ENCODE results near the gene NR2C2. TPM values are rescaled to one million over a fixed set of nuclear protein-coding genes. Genes with fewer than 3 reads are reported as not detected.

The NR2C2 gene
- total and polyA plus RNA-seq, 10 of the 15 experiments (the other 5 are each of a cell fraction or from before 2014, with no cell fraction given): 2.7 to 30.3 (median 18.3) TPM

DNA sequence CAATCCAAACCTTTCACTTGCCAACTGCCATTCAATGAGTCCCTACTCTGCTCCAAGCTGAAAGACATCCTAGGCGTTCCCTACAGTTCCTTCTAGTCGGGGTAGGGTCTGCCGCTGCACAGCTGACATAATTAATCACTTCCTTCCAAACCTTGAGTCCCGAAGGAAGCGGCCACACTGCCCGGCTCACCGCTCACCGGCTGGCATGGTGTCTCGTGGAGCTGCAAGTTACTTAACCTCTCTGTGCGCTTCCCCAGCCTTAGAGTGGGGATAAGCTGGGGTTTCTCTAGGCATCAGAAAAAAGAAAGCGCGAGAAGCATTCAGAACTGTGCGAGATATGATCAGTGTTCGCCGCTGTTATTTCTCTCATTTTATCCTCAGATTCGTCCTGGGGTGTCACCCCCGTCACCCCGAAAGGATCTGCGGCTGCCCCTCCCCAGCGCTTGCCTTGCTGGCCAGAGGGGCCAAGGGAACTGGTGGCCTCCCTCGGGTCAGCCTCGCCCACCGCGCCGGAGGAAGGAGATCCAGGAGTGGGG lies 117.0 kb downstream of the NR2C2 start:
- WGBS (ENCODE audit: insufficient coverage, insufficient replicate concordance, low lambda C conversion rate, missing lambda C conversion rate): under 1% methylated on average over 25 of the region's 25 CpGs
- H4K20me1 ChIP-seq (ENCODE audit: control insufficient read depth, insufficient read depth): no peaks in the 10 kb centered on the region
- peak overlapping the region; percentile 97 for H3K9ac ChIP-seq (ENCODE audit: control insufficient read depth, insufficient read depth, low read length)
- no peak for DNase-seq (ENCODE audit: low read depth, low spot score)
- TSS peak; percentile 68 for BruUV-seq (replicated peaks)
- intact Hi-C loops (cut with micrococcal nuclease; ENCODE audit: unreplicated experiment): no loop called here
- no peak for TF ChIP-seq ETV6 (conservative IDR thresholded peaks at IDR 0.05 in 1 of 2, IDR thresholded peaks at IDR 0.05 in 1 of 2; ENCODE audit: borderline replicate concordance in 1 of 2, low read depth in 1 of 2)
- TF ChIP-seq POLR2AphosphoS5 (IDR thresholded peaks at IDR 0.05; ENCODE audit: low read length): 0 out of 2 replicates have a peak, but pooled peaks have one; percentile 24
- peak; percentile 75 for FAIRE-seq
- POLR2A ChIA-PET: interaction anchor here (0.6 to 2.8 kb wide), 8 partner anchors 9 to 116 kb away, joined by 3 to 30 read pairs (median 3); partner anchors contain the start of gene RBSN
- H3K9me3 ChIP-seq (replicated peaks; ENCODE audit: control insufficient read depth, insufficient read depth, low read length): no peaks in the 10 kb centered on the region
- in situ Hi-C loops (cut with MboI): no loop called here
- CTCF ChIA-PET: interaction anchor here (0.9 to 4.4 kb wide), 7 partner anchors 9 to 341 kb away, joined by 3 to 50 read pairs (median 7); no protein-coding TSS in a partner anchor
- peak overlapping the region; percentile 32; the same call in 1 of the 2 replicates for H2AFZ ChIP-seq (ENCODE audit: control insufficient read depth, low read depth, low read length)
- RAD21 ChIA-PET (ENCODE audit: unreplicated experiment): interaction anchor here (1.1 to 3.9 kb wide), 4 partner anchors 9 to 141 kb away, joined by 3 to 30 read pairs (median 4); partner anchors contain the start of gene CAPN7
- peak overlapping the region; percentile 89 for H3K27ac ChIP-seq (ENCODE audit: control insufficient read depth, insufficient read depth)
- H3K36me3 ChIP-seq (ENCODE audit: control insufficient read depth in 2 of 2, insufficient read depth in 2 of 2, low read length in 1 of 2): peaks cover 0 to 4% of the 10 kb centered on the region in 2 experiments; a peak in 1 of 4 replicates
- H3K27me3 ChIP-seq (replicated peaks in 1 of 2; ENCODE audit: control insufficient read depth in 2 of 2, insufficient read depth in 2 of 2, low read length in 1 of 2): no peaks in the 10 kb centered on the region
- peak; percentile 58 for ATAC-seq
- peaks cover 26% of the 10 kb centered on the region for H3K79me2 ChIP-seq (ENCODE audit: control insufficient read depth, insufficient read depth, low read length)
- peak overlapping the region; percentile 83 for H3K4me3 ChIP-seq
- peaks cover 13% of the 10 kb centered on the region for H3K4me1 ChIP-seq (ENCODE audit: control insufficient read depth, insufficient read depth, low read length)
- peak overlapping the region; percentile 95 for H3K4me2 ChIP-seq (ENCODE audit: control insufficient read depth, insufficient read depth)
- SMC1A ChIA-PET (ENCODE audit: uncharacterized antibody, unreplicated experiment): interaction anchor here (0.8 to 3.0 kb wide), 5 partner anchors 10 to 118 kb away, joined by 3 to 20 read pairs (median 4); no protein-coding TSS in a partner anchor

DNA sequence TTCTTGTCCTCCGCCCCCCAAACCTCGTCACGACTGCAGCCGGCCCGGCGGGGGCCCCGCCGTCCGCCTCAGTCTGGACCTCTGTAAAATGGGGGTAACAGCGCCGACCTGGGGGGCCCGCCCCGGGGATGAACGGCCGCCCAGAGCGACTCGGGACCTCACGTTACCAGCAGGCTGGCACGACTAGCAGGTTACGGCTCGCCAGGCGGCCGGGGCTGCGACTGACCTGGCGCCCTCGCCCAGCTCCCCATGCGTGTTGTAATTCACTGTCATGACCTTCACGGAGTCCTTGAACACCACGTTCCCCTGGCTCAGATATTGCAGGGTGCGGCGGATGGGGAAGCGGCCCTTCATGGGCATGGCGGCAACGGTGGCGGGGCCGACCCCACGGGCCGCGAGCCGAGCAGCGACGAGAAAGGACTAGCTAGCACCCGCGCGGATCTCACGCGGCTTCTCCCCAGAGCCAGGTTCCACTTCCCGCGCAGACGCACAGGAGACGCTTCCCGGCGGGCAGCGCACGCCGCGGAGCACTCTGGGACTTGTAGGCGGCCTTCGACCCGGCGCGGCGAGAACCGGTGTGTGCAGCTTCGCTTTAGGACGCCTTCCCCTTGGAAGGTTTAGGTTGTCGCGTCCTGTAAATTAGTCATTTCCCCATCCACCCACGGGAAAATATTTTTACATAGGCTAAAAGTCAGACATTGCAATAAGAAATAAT lies 117.6 kb downstream of the NR2C2 start, which contains the start of gene MRPS25:
Gene MRPS25 (minus strand): TSS at position 481 of the 715 bp plus-strand sequence. CDS start 121 bp downstream, at position 360.
- CTCF ChIA-PET: interaction anchor here (0.8 to 4.4 kb wide), 8 partner anchors 10 to 340 kb away, joined by 3 to 50 read pairs (median 5); partner anchors contain the start of gene RBSN
- H4K20me1 ChIP-seq (ENCODE audit: control insufficient read depth, insufficient read depth): no peaks in the 10 kb centered on the region
- FAIRE-seq (peak; percentile 89), ATAC-seq (peak; percentile 98), DNase-seq (ENCODE audit: low read depth, low spot score) (peak; percentile 64)
- H2AFZ ChIP-seq (ENCODE audit: control insufficient read depth, low read depth, low read length): peak within 1 kb of the TSS; percentile 95
- in situ Hi-C loops (cut with MboI): no loop called here
- H3K27me3 ChIP-seq (replicated peaks in 1 of 2; ENCODE audit: control insufficient read depth in 2 of 2, insufficient read depth in 2 of 2, low read length in 1 of 2): no peaks in the 10 kb centered on the region
- H3K4me3 ChIP-seq: peak within 1 kb of the TSS; percentile 83
- WGBS (ENCODE audit: insufficient coverage, insufficient replicate concordance, low lambda C conversion rate, missing lambda C conversion rate): under 1% methylated on average over 67 of the region's 69 CpGs
- intact Hi-C loops (cut with micrococcal nuclease; ENCODE audit: unreplicated experiment): loop anchor here (1.0 to 5.0 kb wide), 2 partner anchors 10 to 118 kb away; partner anchors contain the start of gene NR2C2
- H3K9ac ChIP-seq (ENCODE audit: control insufficient read depth, insufficient read depth, low read length): peak within 1 kb of the TSS; percentile 97
- H3K27ac ChIP-seq (ENCODE audit: control insufficient read depth, insufficient read depth): peak within 1 kb of the TSS; percentile 89
- H3K79me2 ChIP-seq (ENCODE audit: control insufficient read depth, insufficient read depth, low read length): peaks cover 26% of the 10 kb centered on the region
- BruUV-seq (replicated peaks): no TSS peak
- H3K4me1 ChIP-seq (ENCODE audit: control insufficient read depth, insufficient read depth, low read length): peaks cover 13% of the 10 kb centered on the region
- peaks cover 0 to 4% of the 10 kb centered on the region in 2 experiments; a peak in 1 of 4 replicates for H3K36me3 ChIP-seq (ENCODE audit: control insufficient read depth in 2 of 2, insufficient read depth in 2 of 2, low read length in 1 of 2)
- RAD21 ChIA-PET (ENCODE audit: unreplicated experiment): interaction anchor here (0.6 to 3.9 kb wide), 6 partner anchors 10 to 141 kb away, joined by 3 to 30 read pairs (median 3); partner anchors contain the start of gene CAPN7
- SMC1A ChIA-PET (ENCODE audit: uncharacterized antibody, unreplicated experiment): interaction anchor here (0.7 to 3.0 kb wide), 8 partner anchors 10 to 135 kb away, joined by 3 to 20 read pairs (median 4); partner anchors contain the start of gene RBSN
- H3K9me3 ChIP-seq (replicated peaks; ENCODE audit: control insufficient read depth, insufficient read depth, low read length): no peaks in the 10 kb centered on the region
- peak within 1 kb of the TSS; percentile 95 for H3K4me2 ChIP-seq (ENCODE audit: control insufficient read depth, insufficient read depth)
- POLR2A ChIA-PET: interaction anchor here (0.6 to 2.8 kb wide), 11 partner anchors 10 to 462 kb away, joined by 3 to 30 read pairs (median 3); partner anchors contain the start of gene RBSN
- TF ChIP-seq HDGF (IDR thresholded peaks at IDR 0.05) (peak; percentile 72; the same call in 1 of the 2 replicates), BACH1 (IDR thresholded peaks at IDR 0.05; ENCODE audit: borderline replicate concordance) (peak; percentile 92), SRF (IDR thresholded peaks at IDR 0.05; ENCODE audit: low read depth in 2 of 2, low read length in 2 of 2) (peak in 1 of 2 experiments; percentile 59; a peak in 1 of 4 replicates), CREB1 (IDR thresholded peaks at IDR 0.05; ENCODE audit: low read depth) (peak; percentile 71; the same call in 1 of the 2 replicates), STAT1 (conservative IDR thresholded peaks at IDR 0.05) (peak; percentile 30; the same call in 1 of the 2 replicates), BRCA1 (IDR thresholded peaks at IDR 0.05; ENCODE audit: low read depth, low read length) (peak; percentile 67), KDM1A (IDR thresholded peaks at IDR 0.05; ENCODE audit: borderline replicate concordance) (no peak), CHD2 (IDR thresholded peaks at IDR 0.05; ENCODE audit: borderline replicate concordance, low read depth, low read length) (peak; percentile 95)
- TF ChIP-seq, protein P1, sequence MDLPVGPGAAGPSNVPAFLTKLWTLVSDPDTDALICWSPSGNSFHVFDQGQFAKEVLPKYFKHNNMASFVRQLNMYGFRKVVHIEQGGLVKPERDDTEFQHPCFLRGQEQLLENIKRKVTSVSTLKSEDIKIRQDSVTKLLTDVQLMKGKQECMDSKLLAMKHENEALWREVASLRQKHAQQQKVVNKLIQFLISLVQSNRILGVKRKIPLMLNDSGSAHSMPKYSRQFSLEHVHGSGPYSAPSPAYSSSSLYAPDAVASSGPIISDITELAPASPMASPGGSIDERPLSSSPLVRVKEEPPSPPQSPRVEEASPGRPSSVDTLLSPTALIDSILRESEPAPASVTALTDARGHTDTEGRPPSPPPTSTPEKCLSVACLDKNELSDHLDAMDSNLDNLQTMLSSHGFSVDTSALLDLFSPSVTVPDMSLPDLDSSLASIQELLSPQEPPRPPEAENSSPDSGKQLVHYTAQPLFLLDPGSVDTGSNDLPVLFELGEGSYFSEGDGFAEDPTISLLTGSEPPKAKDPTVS (IDR thresholded peaks at IDR 0.05; ENCODE audit: low read depth, low read length): no peak
- TF ChIP-seq, protein P2, sequence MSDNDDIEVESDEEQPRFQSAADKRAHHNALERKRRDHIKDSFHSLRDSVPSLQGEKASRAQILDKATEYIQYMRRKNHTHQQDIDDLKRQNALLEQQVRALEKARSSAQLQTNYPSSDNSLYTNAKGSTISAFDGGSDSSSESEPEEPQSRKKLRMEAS (IDR thresholded peaks at IDR 0.05; ENCODE audit: low read depth, low read length): peak; percentile 87
